ENCODE results near the gene EIF5A. TPM values are rescaled to one million over a fixed set of nuclear protein-coding genes. Genes with fewer than 3 reads are reported as not detected.

EIF5A gene
- total RNA-seq, 1 experiment from 2014 or later, result 1,139 TPM

GRCh38 chr17:7284911-7285310 lies 22.5 kb upstream of the EIF5A start:
- no peaks in the 10 kb centered on the region for H3K9me2 ChIP-seq (ENCODE audit: insufficient read depth)
- H3K79me2 ChIP-seq (ENCODE audit: insufficient read depth, low read length), result no peaks in the 10 kb centered on the region
- ChIA-PET RAD21 (ENCODE audit: low non-redundant PET in 1 of 2, low total read pairs in 2 of 2, uncharacterized antibody in 2 of 2, unreplicated experiment in 2 of 2) (no interaction called here), CTCF (no interaction called here), POLR2A (no interaction called here)
- H3K9ac ChIP-seq (ENCODE audit: low read length), result no peak overlapping the region
- no TSS peak for BruUV-seq (replicated peaks)
- ATAC-seq, result no peak
- no peaks in the 10 kb centered on the region for H3K36me3 ChIP-seq (ENCODE audit: control insufficient read depth in 1 of 2, insufficient read depth in 2 of 2, low read length in 2 of 2)
- no peak overlapping the region for H3K4me2 ChIP-seq (ENCODE audit: low read length)
- DNase-seq (ENCODE audit: low read depth, low spot score), result no peak
- no peak for TF ChIP-seq EZH2phosphoT487 (IDR thresholded peaks at IDR 0.05; ENCODE audit: borderline replicate concordance)
- no peak for TF ChIP-seq TCF7L2 (IDR thresholded peaks at IDR 0.05; ENCODE audit: borderline replicate concordance, extremely low read depth, insufficient read depth, insufficient read length)
- H3K27ac ChIP-seq (ENCODE audit: low read depth, low read length), result no peak overlapping the region
- H3K27me3 ChIP-seq (ENCODE audit: insufficient read depth, low read length), result no peaks in the 10 kb centered on the region
- peaks cover 13 to 32% of the 10 kb centered on the region in 2 experiments for H3K4me1 ChIP-seq (ENCODE audit: control insufficient read depth in 1 of 2, insufficient read depth in 2 of 2, low read length in 2 of 2)
- intact Hi-C loops (cut with micrococcal nuclease), result no loop called here
- no peaks in the 10 kb centered on the region for H4K20me1 ChIP-seq (ENCODE audit: insufficient read depth)
- no peaks in the 10 kb centered on the region for H3K9me3 ChIP-seq (ENCODE audit: control insufficient read depth in 1 of 2, insufficient read depth in 1 of 2, low read depth in 1 of 2, low read length in 2 of 2)
- H3K4me3 ChIP-seq (replicated peaks in 1 of 2; ENCODE audit: low read depth in 1 of 2, low read length in 2 of 2), result no peak overlapping the region
- no peak overlapping the region for H2AFZ ChIP-seq (ENCODE audit: low read depth, low read length, poor library complexity, severe bottlenecking)

GRCh38 chr17:7285679-7286078 lies 21.7 kb upstream of the EIF5A start:
- H2AFZ ChIP-seq (ENCODE audit: low read depth, low read length, poor library complexity, severe bottlenecking), result no peak overlapping the region
- no TSS peak for BruUV-seq (replicated peaks)
- H3K4me1 ChIP-seq (ENCODE audit: control insufficient read depth in 1 of 2, insufficient read depth in 2 of 2, low read length in 2 of 2), result peaks cover 10 to 25% of the 10 kb centered on the region in 2 experiments
- intact Hi-C loops (cut with micrococcal nuclease), result no loop called here
- H3K4me3 ChIP-seq (replicated peaks in 1 of 2; ENCODE audit: low read depth in 1 of 2, low read length in 2 of 2), result no peak overlapping the region
- ChIA-PET POLR2A (no interaction called here), CTCF (interaction anchor here (1.1 kb wide), 1 partner anchor 11 kb away, joined by 4 read pairs; no protein-coding TSS in a partner anchor), RAD21 (ENCODE audit: low non-redundant PET in 1 of 2, low total read pairs in 2 of 2, uncharacterized antibody in 2 of 2, unreplicated experiment in 2 of 2) (no interaction called here)
- H3K4me2 ChIP-seq (ENCODE audit: low read length), result no peak overlapping the region
- DNase-seq (ENCODE audit: low read depth, low spot score) (no peak), ATAC-seq (no peak)
- H3K36me3 ChIP-seq (ENCODE audit: control insufficient read depth in 1 of 2, insufficient read depth in 2 of 2, low read length in 2 of 2), result no peaks in the 10 kb centered on the region
- no peak overlapping the region for H3K27ac ChIP-seq (ENCODE audit: low read depth, low read length)
- H3K9me2 ChIP-seq (ENCODE audit: insufficient read depth), result no peaks in the 10 kb centered on the region
- no peaks in the 10 kb centered on the region for H4K20me1 ChIP-seq (ENCODE audit: insufficient read depth)
- no peaks in the 10 kb centered on the region for H3K79me2 ChIP-seq (ENCODE audit: insufficient read depth, low read length)
- TF ChIP-seq JUND (IDR thresholded peaks at IDR 0.05) (no peak), REST (IDR thresholded peaks at IDR 0.05; ENCODE audit: low read depth) (no peak), EZH2 (IDR thresholded peaks at IDR 0.05) (no peak), ZBTB33 (IDR thresholded peaks at IDR 0.05; ENCODE audit: extremely low read depth, insufficient replicate concordance, low read length) (no peak), CTCF (IDR thresholded peaks at IDR 0.05 in 2 of 3, conservative IDR thresholded peaks at IDR 0.05 in 1 of 3; ENCODE audit: borderline replicate concordance in 1 of 3, insufficient read depth in 1 of 3, low read depth in 2 of 3, low read length in 2 of 3) (no peak), SIN3A (IDR thresholded peaks at IDR 0.05; ENCODE audit: low read depth) (no peak), EZH2phosphoT487 (IDR thresholded peaks at IDR 0.05; ENCODE audit: borderline replicate concordance) (no peak), MAX (IDR thresholded peaks at IDR 0.05) (no peak), SRF (IDR thresholded peaks at IDR 0.05; ENCODE audit: low read depth) (no peak), ATF3 (IDR thresholded peaks at IDR 0.05) (no peak)
- H3K9ac ChIP-seq (ENCODE audit: low read length), result no peak overlapping the region
- no peaks in the 10 kb centered on the region for H3K27me3 ChIP-seq (ENCODE audit: insufficient read depth, low read length)
- H3K9me3 ChIP-seq (ENCODE audit: control insufficient read depth in 1 of 2, insufficient read depth in 1 of 2, low read depth in 1 of 2, low read length in 2 of 2), result no peaks in the 10 kb centered on the region

All from HCT116 (cell line).